HS-27A (cell line): Measurements from ENCODE around the gene DHRS13.
"Not testable (repeated sequence)": the region's sequence is repeated elsewhere in the genome, so short reads cannot be mapped to it uniquely, and the experiment has no call there.

Experiments used
- DNase-seq: peaks from one replicate; pipeline ENCODE4 v3.0.0-alpha.2; 2012; ENCODE audit warnings: low read depth, missing footprints

Gene DHRS13

DNA sequence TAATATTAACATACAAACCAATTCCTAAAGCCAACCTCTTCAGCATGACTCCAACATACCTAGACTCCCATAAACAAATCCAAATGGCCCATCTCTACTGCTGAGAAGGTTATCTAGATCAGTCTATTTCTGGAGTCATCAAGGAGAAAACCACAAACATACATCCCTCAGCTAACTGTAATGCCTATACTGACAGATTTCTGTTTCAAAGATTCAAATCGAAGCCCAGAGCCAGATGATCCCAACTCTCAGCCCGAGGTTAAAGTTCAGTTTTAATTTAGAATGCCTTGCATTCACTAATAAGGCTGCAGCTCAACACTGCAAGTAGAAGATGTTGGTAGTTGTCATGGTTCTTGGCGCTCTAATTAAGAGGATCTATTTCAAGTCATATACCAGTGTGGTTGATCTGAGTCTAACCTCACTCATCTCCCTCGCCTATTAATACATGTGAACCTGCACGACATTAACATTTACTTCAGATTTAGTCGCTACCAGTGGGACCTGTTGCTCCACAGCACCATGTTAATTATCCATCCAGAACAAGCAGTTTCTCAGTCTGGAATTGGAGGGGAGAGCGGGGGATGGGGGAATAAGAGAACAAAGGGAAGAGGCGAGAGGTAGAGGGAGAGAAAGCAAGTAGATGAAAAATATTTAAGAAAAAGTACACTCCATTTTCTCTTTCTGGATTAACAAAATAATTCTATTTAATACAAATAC, 33.0 kb upstream of the DHRS13 start:
- DNase-seq, result no peak

DNA sequence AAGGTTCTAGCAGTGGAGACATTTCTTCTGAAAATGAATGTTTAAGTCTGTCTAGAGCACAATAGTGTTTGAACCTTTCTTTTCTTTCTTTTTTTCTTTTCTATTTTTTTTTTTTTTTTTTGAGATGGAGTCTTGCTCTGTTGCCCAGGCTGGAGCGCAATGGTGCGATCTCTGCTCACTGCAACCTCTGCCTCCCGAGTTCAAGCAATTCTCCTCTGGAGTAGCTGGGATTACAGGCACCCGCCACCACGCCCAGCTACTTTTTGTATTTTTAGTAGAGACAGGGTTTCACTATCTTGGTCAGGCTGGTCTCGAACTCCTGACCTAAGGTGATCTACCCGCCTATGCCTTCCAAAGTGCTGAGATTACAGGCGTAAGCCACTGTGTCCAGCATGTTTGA, 31.6 kb upstream of the DHRS13 start:
- DNase-seq, result not testable (repeated sequence)

- no peak for DNase-seq
Observed at GRCh38 chr17:28929787-28930186, 26.9 kb upstream of the DHRS13 start.

GRCh38 chr17:28928061-28928460, 25.2 kb upstream of the DHRS13 start:
- no peak for DNase-seq

GRCh38 chr17:28926786-28927185, 23.9 kb upstream of the DHRS13 start:
- no peak for DNase-seq

GRCh38 chr17:28926366-28926765, 23.5 kb upstream of the DHRS13 start:
- no peak for DNase-seq

- no peak for DNase-seq
Observed at GRCh38 chr17:28925912-28926365, 23.1 kb upstream of the DHRS13 start.

GRCh38 chr17:28920201-28920600, 17.3 kb upstream of the DHRS13 start:
- no peak for DNase-seq

DNA sequence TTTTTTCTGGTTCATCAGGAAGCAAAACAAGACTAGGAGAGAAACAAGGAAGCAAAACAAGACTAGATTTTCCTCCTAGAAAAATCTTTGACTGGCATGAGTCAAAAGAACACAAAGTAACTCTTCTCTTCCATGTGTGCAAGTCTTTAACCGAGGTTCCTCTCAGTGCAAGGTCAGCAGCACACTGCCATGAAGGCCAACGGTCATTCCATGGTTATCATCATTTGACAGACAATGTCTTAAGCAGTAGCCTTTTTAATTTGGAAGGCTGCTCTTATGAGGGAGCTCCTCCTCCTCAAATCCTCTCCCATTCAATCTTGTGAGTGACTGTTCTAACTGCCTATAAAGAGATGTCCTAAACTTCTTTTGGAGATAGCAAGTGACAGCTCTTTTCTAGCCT, 15.4 kb upstream of the DHRS13 start:
- no peak for DNase-seq

GRCh38 chr17:28917465-28917864, 14.6 kb upstream of the DHRS13 start:
- no peak for DNase-seq

DNA sequence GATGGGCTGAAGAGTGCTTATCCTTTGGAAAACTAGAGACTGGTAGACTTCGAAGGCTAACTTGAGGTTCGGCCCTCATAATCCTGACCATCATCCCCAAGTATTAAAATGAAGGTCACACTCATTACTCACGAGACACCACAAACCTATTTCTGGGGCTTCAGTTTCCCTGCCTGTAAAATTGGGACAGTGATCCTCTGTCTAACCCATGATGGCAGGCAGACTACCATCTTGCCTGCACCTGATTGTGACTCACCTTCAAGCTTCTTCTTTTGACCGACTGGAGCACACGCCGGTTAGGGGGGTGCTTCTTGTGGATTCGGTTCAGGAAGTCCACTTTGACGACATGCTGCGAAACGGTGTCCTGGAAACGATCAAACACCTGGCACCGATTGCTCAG, 14.2 kb upstream of the DHRS13 start:
- no peak for DNase-seq

DNA sequence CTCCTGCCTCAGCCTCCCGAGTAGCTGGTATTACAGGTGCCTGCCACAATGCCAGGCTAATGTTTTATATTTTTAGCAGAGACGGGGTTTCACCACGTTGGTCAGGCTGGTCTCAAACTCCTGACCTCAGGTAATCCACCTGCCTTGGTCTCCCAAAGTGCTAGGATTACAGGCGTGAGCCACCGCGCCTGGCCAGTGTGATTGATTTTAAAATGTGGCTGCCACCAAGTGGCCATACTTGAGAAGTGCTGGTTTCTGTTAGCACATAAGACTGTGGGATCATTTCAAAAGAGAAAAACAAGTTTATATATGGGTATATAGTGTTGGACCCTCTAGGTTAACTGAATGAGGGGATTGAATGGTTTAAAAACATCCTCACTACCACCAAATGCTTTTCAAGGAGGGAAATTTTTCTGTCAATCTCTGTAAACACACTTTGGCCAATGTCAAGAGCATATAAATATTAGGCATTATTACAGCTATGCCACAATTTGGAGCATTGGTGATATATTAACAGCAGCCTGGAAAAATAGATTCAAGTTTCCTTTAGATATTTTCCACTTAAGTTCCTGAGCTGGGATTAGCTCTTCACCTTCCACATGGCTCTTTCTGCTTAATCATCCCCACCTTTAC, 13.5 kb upstream of the DHRS13 start:
- DNase-seq, result no peak

DNA sequence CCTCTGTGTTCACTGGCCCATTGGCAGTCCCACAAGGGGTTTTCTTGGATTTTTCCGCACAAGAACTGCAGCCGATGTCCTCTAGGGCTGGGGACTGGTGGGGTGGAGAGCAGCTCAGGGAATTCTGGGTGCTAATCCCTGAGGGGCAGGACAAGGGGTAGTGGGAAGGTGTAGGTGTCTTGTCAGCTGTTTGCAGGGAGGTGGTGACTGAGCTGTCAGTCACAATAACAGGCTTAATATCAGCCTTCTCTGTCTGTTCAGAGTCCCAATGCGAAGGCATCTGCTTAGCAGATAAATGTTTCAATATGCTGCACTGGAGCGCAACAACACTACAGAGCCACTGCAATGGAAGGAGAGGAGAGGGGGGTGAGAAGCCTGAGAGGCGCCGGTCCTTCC, 10.1 kb upstream of the DHRS13 start:
- DNase-seq, result no peak

DNA sequence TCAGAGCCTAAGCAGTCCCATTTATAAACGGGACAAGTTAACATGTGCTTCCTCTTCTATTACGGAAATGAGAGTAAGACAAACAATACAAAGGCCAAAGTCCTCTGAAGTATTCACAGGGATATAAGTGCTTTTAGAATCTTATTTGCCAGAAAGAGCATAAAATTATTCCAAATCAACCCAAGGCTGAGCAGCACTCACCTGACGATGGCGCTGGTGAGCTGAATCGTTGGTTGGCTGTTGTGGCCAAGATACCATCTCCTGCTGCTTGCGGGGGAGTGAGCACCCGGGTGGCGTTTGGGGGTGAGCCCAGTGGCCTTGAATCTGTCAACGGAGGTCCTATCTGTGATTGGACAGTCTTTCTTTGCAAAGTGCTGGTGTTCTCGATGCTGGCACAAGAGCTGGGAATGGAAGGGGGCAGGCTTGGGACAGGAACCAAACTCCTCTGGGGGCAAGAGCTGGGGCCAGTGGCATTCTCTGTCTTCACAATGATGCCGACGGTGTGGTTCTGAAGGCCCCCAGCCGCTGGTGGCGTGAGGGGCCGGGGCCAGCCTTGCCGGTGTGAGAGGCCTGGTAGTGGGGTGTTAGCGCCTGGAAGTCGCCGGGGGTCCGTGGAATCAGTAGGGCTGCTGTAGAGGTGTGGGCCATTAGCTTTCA, 9.5 kb upstream of the DHRS13 start:
- no peak for DNase-seq

- DNase-seq, result no peak
Observed at GRCh38 chr17:28911411-28912045, 8.6 kb upstream of the DHRS13 start.

- DNase-seq, result no peak
Observed at GRCh38 chr17:28910534-28910933, 7.7 kb upstream of the DHRS13 start.

- no peak for DNase-seq
Observed at GRCh38 chr17:28908640-28909167, 5.8 kb upstream of the DHRS13 start.

DNA sequence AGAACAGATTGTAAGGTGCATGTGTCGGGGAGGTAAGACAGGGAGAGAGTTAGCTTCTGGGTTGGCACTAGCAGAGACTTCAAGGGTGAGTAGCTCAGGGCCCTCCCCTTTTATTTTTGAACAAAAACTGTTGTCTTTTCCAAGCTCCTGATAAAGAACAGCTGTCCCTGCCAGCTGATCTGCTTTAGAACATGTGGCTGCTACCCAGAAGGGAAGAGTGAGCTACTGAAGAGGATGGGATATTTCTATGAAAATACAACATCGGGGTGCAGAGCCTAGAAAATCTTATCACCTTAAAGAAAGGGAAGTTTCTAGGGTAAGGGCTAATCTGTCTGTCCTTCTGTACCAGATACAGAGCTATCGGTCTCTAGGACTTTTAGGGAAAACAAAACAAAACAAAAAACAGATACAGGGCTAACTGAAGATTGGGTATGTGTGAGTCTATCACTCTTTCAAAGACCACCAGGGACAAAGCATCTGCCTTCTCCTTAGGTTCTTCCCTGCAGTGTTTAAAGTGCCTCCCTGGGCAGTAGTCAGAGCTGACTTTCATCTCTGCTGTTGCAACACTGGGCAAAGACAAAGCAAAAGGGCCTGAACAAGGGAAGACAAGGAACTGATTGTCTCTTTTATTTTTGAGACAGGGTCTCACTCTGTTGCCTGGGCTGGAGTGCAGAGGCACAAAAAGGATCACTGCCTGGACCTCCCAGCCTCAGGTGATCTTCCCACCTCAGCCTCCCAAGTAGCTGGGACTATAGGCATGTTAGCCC, 5.0 kb upstream of the DHRS13 start:
- no peak for DNase-seq

DNA sequence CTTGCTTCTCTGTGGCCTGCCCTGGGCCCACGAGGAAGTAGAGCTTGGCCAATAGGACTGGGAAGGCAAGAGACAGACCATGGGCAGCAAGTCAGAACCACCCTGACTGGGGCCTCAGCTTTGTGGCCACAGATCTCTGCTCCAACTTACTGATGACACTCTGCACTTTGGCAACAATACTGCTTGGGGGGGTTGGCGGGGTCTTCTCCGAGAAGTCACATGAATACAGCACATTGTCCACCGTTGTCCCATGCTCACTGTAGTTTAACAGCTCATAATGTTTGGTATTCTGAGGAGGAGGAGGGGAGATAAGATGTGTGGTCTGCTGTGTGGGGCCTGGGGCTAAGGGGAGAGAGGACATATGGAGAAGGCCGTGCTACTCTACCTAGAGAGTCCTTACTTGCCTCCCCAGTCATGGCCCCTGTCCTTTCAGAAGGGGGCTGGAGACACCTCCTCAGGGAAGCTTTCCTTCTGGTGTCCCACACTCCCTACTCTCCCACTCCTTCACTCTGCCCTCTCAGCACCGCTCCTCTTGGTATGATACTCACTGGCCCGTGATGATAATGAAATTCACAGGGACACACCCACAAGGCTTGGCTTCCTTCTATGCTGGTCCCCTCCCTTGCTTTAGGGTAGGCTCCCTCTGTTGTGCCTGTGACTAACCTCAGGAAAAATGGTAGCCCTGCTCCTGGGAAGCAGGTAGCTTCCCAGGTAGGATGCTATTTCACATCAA, 4.0 kb upstream of the DHRS13 start:
- DNase-seq, result no peak

DNA sequence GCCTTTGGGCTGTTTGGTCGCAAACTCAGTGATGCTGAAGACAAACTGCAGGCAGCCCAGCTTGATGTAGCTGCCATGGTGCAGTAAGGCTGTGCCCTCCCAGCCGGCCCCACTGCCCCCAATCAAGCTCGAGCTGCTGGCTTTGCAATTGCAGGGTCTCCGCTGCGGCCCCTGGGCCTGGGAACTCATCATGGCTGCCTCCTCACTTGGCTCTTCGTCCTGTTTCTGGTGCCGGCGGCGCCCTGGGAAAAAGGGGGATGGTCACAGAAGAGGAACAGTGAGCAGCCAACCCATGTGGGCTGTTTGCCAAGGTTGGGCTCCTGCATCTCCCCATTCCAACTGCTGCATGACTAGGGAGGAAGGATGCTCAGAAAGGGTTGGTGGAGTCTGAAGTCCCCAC, 3.4 kb upstream of the DHRS13 start:
- no peak for DNase-seq

DNA sequence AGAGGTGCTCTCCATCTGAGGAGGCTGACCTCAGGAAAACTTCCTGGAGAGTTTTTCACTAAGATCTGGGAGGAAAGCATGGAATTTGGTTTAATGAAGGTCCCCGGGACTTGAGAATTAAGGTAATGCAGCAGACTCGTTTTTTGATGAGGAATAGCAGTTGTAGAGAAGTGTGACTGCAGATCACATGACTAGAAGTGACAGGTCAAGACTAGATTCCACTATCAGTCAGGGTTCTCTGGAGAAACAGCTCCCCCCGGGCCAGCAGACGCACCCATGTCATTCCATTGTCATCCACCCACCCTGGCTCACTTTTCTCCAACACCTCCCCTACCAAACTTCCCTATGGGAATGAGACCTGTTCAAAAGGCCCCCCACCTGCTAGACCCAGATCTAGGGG, 1.9 kb upstream of the DHRS13 start:
- no peak for DNase-seq
